ENCODE measurements around the gene RUNX1.

RUNX1 gene

GRCh38 chr21:35007348-35007747, 41.8 kb downstream of the RUNX1 start:
- Histone ChIP-seq H3K4me1 (no peaks in the 10 kb centered on the region), H3K27me3 (no peaks in the 10 kb centered on the region), H3K9me3 (no peaks in the 10 kb centered on the region), H3K36me3 (no peaks in the 10 kb centered on the region), H3K4me3 (ENCODE audit: low read depth, low read length) (no peak overlapping the region)
- no peak for DNase-seq
- TF ChIP-seq CTCF (IDR thresholded peaks at IDR 0.05; ENCODE audit: low read depth, low read length), result no peak

- TF ChIP-seq CTCF (IDR thresholded peaks at IDR 0.05; ENCODE audit: low read depth, low read length), result no peak
- H3K4me3 ChIP-seq (ENCODE audit: low read depth, low read length), result no peak overlapping the region
- H3K9me3 ChIP-seq, result no peaks in the 10 kb centered on the region
- no peaks in the 10 kb centered on the region for H3K27me3 ChIP-seq
- H3K36me3 ChIP-seq, result no peaks in the 10 kb centered on the region
- H3K4me1 ChIP-seq, result no peaks in the 10 kb centered on the region
- DNase-seq, result no peak
Observed at GRCh38 chr21:35006771-35007170, 42.3 kb downstream of the RUNX1 start.

- TF ChIP-seq CTCF (IDR thresholded peaks at IDR 0.05; ENCODE audit: low read depth, low read length), result no peak
- no peak for DNase-seq
- no peaks in the 10 kb centered on the region for H3K27me3 ChIP-seq
- no peaks in the 10 kb centered on the region for H3K9me3 ChIP-seq
- no peak overlapping the region for H3K4me3 ChIP-seq (ENCODE audit: low read depth, low read length)
- no peaks in the 10 kb centered on the region for H3K4me1 ChIP-seq
- H3K36me3 ChIP-seq, result no peaks in the 10 kb centered on the region
Observed at GRCh38 chr21:35006248-35006647, 42.9 kb downstream of the RUNX1 start.

GRCh38 chr21:35005560-35006224, 43.4 kb downstream of the RUNX1 start:
- Histone ChIP-seq H3K36me3 (no peaks in the 10 kb centered on the region), H3K9me3 (no peaks in the 10 kb centered on the region), H3K4me3 (ENCODE audit: low read depth, low read length) (no peak overlapping the region), H3K27me3 (no peaks in the 10 kb centered on the region), H3K4me1 (no peaks in the 10 kb centered on the region)
- no peak for DNase-seq
- no peak for TF ChIP-seq CTCF (IDR thresholded peaks at IDR 0.05; ENCODE audit: low read depth, low read length)

- Histone ChIP-seq H3K27me3 (no peaks in the 10 kb centered on the region), H3K4me3 (ENCODE audit: low read depth, low read length) (no peak overlapping the region), H3K9me3 (no peaks in the 10 kb centered on the region), H3K4me1 (no peaks in the 10 kb centered on the region), H3K36me3 (no peaks in the 10 kb centered on the region)
- DNase-seq, result no peak
- no peak for TF ChIP-seq CTCF (IDR thresholded peaks at IDR 0.05; ENCODE audit: low read depth, low read length)
Observed at GRCh38 chr21:35005077-35005476, 44.0 kb downstream of the RUNX1 start.

- H3K4me3 ChIP-seq (ENCODE audit: low read depth, low read length), result no peak overlapping the region
- no peaks in the 10 kb centered on the region for H3K36me3 ChIP-seq
- no peaks in the 10 kb centered on the region for H3K9me3 ChIP-seq
- H3K4me1 ChIP-seq, result no peaks in the 10 kb centered on the region
- DNase-seq, result no peak
- no peak for TF ChIP-seq CTCF (IDR thresholded peaks at IDR 0.05; ENCODE audit: low read depth, low read length)
- H3K27me3 ChIP-seq, result no peaks in the 10 kb centered on the region
Observed at GRCh38 chr21:35004314-35004713, 44.8 kb downstream of the RUNX1 start.
